Adrenal gland (tissue), 5 donors: Measurements from ENCODE around the gene SUB1.

ENCODE experiments used
- POLR2A ChIP-seq, 2 donors: fragments of 450-650 bp; IDR thresholded peaks; one replicate each; pipeline ENCODE4 v1.6.1; 2017; ENCODE audit warnings: antibody characterized with exemption in 2 of 2, mild to moderate bottlenecking in 2 of 2, moderate library complexity in 1 of 2
- TF ChIP-seq, protein P1 (sequence below), 6 experiments: fragments of 450-650 bp in 4 of 6; fragments of 200-600 bp in 2 of 6; sonication (generic) in 1 of 6; IDR thresholded peaks; 1 replicate in 5 of 6; 2 replicates in 1 of 6; pipeline versions ENCODE4 v1.5.1 to v1.8.0; 2016 to 2021; ENCODE audit warnings: antibody characterized with exemption in 6 of 6, mild to moderate bottlenecking in 2 of 6, moderate library complexity in 1 of 6
- donor health status: DM: no; HTN: no; CAD: no.

GRCh38 chr5:32543291-32543690 lies 42.1 kb upstream of the SUB1 start:
- TF ChIP-seq, protein P1, sequence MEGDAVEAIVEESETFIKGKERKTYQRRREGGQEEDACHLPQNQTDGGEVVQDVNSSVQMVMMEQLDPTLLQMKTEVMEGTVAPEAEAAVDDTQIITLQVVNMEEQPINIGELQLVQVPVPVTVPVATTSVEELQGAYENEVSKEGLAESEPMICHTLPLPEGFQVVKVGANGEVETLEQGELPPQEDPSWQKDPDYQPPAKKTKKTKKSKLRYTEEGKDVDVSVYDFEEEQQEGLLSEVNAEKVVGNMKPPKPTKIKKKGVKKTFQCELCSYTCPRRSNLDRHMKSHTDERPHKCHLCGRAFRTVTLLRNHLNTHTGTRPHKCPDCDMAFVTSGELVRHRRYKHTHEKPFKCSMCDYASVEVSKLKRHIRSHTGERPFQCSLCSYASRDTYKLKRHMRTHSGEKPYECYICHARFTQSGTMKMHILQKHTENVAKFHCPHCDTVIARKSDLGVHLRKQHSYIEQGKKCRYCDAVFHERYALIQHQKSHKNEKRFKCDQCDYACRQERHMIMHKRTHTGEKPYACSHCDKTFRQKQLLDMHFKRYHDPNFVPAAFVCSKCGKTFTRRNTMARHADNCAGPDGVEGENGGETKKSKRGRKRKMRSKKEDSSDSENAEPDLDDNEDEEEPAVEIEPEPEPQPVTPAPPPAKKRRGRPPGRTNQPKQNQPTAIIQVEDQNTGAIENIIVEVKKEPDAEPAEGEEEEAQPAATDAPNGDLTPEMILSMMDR (IDR thresholded peaks at IDR 0.05) = no peak
- TF ChIP-seq POLR2A (IDR thresholded peaks at IDR 0.05) = no peak
